GM10266 (cell line): ENCODE measurements around the gene NDFIP1.

ENCODE experiments used
- DNase-seq: peaks from one replicate; pipeline ENCODE4 v3.0.0; 2012; ENCODE audit errors: extremely low spot score
- CTCF ChIP-seq: IDR thresholded peaks from 2 replicates; pipeline ENCODE4 v1.5.1; 2012; ENCODE audit warnings: mild to moderate bottlenecking, low read depth; ENCODE audit not compliant: control insufficient read depth, insufficient read depth; ENCODE audit errors: missing control alignments

The NDFIP1 gene

GRCh38 chr5:142108432-142109330 lies at the start of gene NDFIP1:
NDFIP1 (plus strand) TSS chr5:142108779; CDS start chr5:142108975, 196 bp downstream.
- DNase-seq, result peak; percentile 84

GRCh38 chr5:142059304-142059940 lies 49.2 kb upstream of the NDFIP1 start:
- no peak for DNase-seq
- no peak for TF ChIP-seq CTCF

More at GRCh38 chr5:142108432-142109330, at the start of gene NDFIP1:
- no peak for TF ChIP-seq CTCF

- TF ChIP-seq CTCF, result no peak
- DNase-seq, result no peak
Measured at GRCh38 chr5:142063376-142063775, 45.2 kb upstream of the NDFIP1 start.

GRCh38 chr5:142063878-142064331 lies 44.7 kb upstream of the NDFIP1 start:
- TF ChIP-seq CTCF, result no peak
- no peak for DNase-seq

GRCh38 chr5:142065273-142065672 lies 43.3 kb upstream of the NDFIP1 start:
- TF ChIP-seq CTCF, result no peak
- DNase-seq, result no peak

- no peak for DNase-seq
- TF ChIP-seq CTCF, result no peak
Measured at GRCh38 chr5:142069606-142070399, 38.8 kb upstream of the NDFIP1 start.
